GM12878 (cell line): ENCODE measurements around the gene CDH8. TPM values are rescaled to one million over a fixed set of nuclear protein-coding genes. Genes with fewer than 3 reads are reported as not detected.

Source experiments
- ATAC-seq: fragments of 200-7000 bp; cut with Tn5 transposase; 3 replicates; pipeline ENCODE4 v1.9.1; 2020; ENCODE audit warnings: mild to moderate bottlenecking, moderate library complexity
- BruUV-seq: library from RNA; stranded (reverse); fragments of 400-500 nt; replicated peaks from 2 replicates; lab custom pipeline; 2021; lab: Mats Ljungman, UMichigan
- CTCF ChIA-PET: fragments of 300-600 bp; sonication (Branson Sonifier 250); formaldehyde crosslinking; extraction: SDS; loops from one replicate; lab custom pipeline; 2021; ENCODE audit warnings: inconsistent platforms; lab: Yijun Ruan, JAX
- POLR2A ChIA-PET: fragments of 350-600 bp; formaldehyde crosslinking; extraction: SDS; loops from one replicate; lab custom pipeline; 2021; ENCODE audit warnings: inconsistent platforms; lab: Charles Lee
- RAD21 ChIA-PET: fragments of 300-600 bp; sonication (Branson Sonifier 250); formaldehyde crosslinking; loops from one replicate; lab custom pipeline; 2023; ENCODE audit warnings: antibody characterized with exemption; ENCODE audit not compliant: unreplicated experiment; lab: Charles Lee
- SMC1A ChIA-PET: fragments of 300-600 bp; sonication (Branson Sonifier 250); formaldehyde crosslinking; loops from one replicate; lab custom pipeline; 2023; ENCODE audit not compliant: unreplicated experiment, uncharacterized antibody; lab: Charles Lee
- DNase-seq: peaks from one replicate; pipeline ENCODE4 v3.0.0-alpha.2; 2011; ENCODE audit warnings: low read depth, low spot score
- FAIRE-seq: peaks from 3 replicates; lab custom pipeline; 2011; peaks lifted over from hg19 to GRCh38; lab: Jason Lieb, UNC
- H2AFZ ChIP-seq: 2 replicates; pipeline ENCODE4 v1.6.0; 2011; ENCODE audit warnings: low read depth, low read length, control low read depth; ENCODE audit not compliant: control insufficient read depth
- H3K27ac ChIP-seq: 2 replicates; pipeline ENCODE4 v1.5.1; 2011; ENCODE audit warnings: control low read depth; ENCODE audit not compliant: control insufficient read depth, insufficient read depth
- H3K27me3 ChIP-seq, 2 experiments: replicated peaks in 1 of 2; 2 replicates each; pipeline versions ENCODE4 v1.6.0 to v1.6.1; 2011; ENCODE audit warnings: low read length in 1 of 2; ENCODE audit not compliant: control insufficient read depth in 2 of 2, insufficient read depth in 2 of 2
- H3K36me3 ChIP-seq, 2 experiments: 2 replicates each; pipeline ENCODE4 v1.5.1; 2011; ENCODE audit warnings: low read length in 1 of 2; ENCODE audit not compliant: control insufficient read depth in 2 of 2, insufficient read depth in 2 of 2
- H3K4me1 ChIP-seq: 2 replicates; pipeline ENCODE4 v1.6.1; 2011; ENCODE audit warnings: mild to moderate bottlenecking, low read length, moderate library complexity, mixed read lengths; ENCODE audit not compliant: control insufficient read depth, insufficient read depth
- H3K4me2 ChIP-seq: 2 replicates; pipeline ENCODE4 v1.6.0; 2011; ENCODE audit warnings: control low read depth; ENCODE audit not compliant: control insufficient read depth, insufficient read depth
- H3K4me3 ChIP-seq: fragments of 200-600 bp; sonication (generic); 2 replicates; pipeline ENCODE4 v1.5.1; 2016
- H3K79me2 ChIP-seq: 2 replicates; pipeline ENCODE4 v1.6.0; 2011; ENCODE audit warnings: low read length; ENCODE audit not compliant: control insufficient read depth, insufficient read depth
- H3K9ac ChIP-seq: 2 replicates; pipeline ENCODE4 v1.8.0; 2011; ENCODE audit warnings: low read length, control low read depth, mixed read lengths; ENCODE audit not compliant: control insufficient read depth, insufficient read depth
- H3K9me3 ChIP-seq: replicated peaks from 3 replicates; pipeline ENCODE4 v1.5.1; 2011; ENCODE audit warnings: mild to moderate bottlenecking, low read length; ENCODE audit not compliant: control insufficient read depth, insufficient read depth
- H4K20me1 ChIP-seq: 2 replicates; pipeline ENCODE4 v1.6.0; 2011; ENCODE audit not compliant: control insufficient read depth, insufficient read depth
- BACH1 ChIP-seq: fragments of 450-650 bp; IDR thresholded peaks from 2 replicates; pipeline ENCODE4 v1.6.1; 2017; ENCODE audit warnings: mild to moderate bottlenecking, borderline replicate concordance
- HDGF ChIP-seq: fragments of 450-650 bp; IDR thresholded peaks from 2 replicates; pipeline ENCODE4 v1.6.1; 2016; ENCODE audit warnings: antibody characterized with exemption
- JUND ChIP-seq: IDR thresholded peaks from 2 replicates; pipeline ENCODE4 v1.6.1; 2012; ENCODE audit warnings: low read depth, mild to moderate bottlenecking, low read length, improper control_type of control experiment, moderate library complexity
- ZNF274 ChIP-seq: IDR thresholded peaks from one replicate; pipeline ENCODE4 v1.8.0; 2011; ENCODE audit not compliant: insufficient read length, insufficient read depth
- WGBS: methylation state at CpG from one replicate; pipeline ENCODE4 v1.1.6; 2016; ENCODE audit warnings: low lambda C conversion rate; ENCODE audit not compliant: insufficient replicate concordance, insufficient coverage; ENCODE audit errors: missing lambda C conversion rate; 5-methylcytosine and 5-hydroxymethylcytosine counted together
- in situ Hi-C: fragments of 300-500 bp; cut with MboI; formaldehyde crosslinking; loops from 9 replicates; pipeline ENCODE4 v1.14.3; 2018; ENCODE audit warnings: mixed read lengths
- intact Hi-C: fragments of 100-400 bp; cut with micrococcal nuclease; formaldehyde crosslinking; loops from one replicate; pipeline ENCODE4 v1.14.2; 2022; ENCODE audit not compliant: unreplicated experiment
- polyA plus RNA-seq, 11 experiments: library from polyadenylated mRNA; depleted of rRNA in 4 of 11; unstranded in 6 of 11; stranded (reverse) in 5 of 11; fragments of >200 nt; fragmentation: Nextera tagmentation in 4 of 11; fragmentation: Illumina TruSeq in 1 of 11; extraction: Ambion mirVana in 4 of 11; extraction: Trizol in 1 of 11; gene quantifications; 1 replicate in 1 of 11; 2 replicates in 10 of 11; pipeline versions ENCODE4 v1.2.1 to v1.2.3, GENCODE V29; 2011 to 2016; ENCODE audit warnings: inconsistent platforms in 2 of 11, missing spikeins in 2 of 11, low read depth in 1 of 11
- total RNA-seq, 4 experiments: library from RNA; depleted of rRNA in 3 of 4; stranded (reverse); fragments of >200 nt in 3 of 4; fragmentation: Illumina TruSeq in 1 of 4; extraction: Trizol in 1 of 4; gene quantifications; 2 replicates each; pipeline versions ENCODE4 v1.2.1 to v1.2.3, GENCODE V29; 2013 to 2021
- TF ChIP-seq, protein P1 (sequence below): fragments of 150-350 bp; IDR thresholded peaks from 2 replicates; pipeline ENCODE4 v1.6.1; 2016; ENCODE audit warnings: low read depth, low read length

CDH8 gene
- total and polyA plus RNA-seq, 10 of the 15 experiments (the other 5 are each of a cell fraction or from before 2014, with no cell fraction given), result 0.13 to 0.68 (median 0.25) TPM; not detected in 3

DNA sequence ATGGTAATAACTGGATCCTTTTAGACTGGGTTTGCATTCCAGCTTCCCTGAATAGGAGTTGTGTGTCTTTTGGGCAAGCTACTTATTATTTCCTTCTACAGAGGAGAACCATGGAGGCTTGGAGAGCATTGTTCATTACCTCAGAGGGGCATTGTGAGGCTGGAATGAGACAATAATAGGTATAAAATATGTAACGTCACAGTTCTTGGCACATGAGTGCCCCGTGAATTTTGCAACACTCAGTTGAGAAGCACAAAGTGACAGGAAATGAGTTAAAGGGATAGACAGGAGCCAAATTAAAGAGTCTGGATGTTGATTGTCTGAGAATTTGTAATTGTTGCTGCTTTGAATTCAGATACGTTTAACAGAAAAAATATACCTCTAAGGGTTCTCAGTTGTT lies 92.2 kb downstream of the CDH8 start:
- Histone ChIP-seq H4K20me1 (no peaks in the 10 kb centered on the region), H2AFZ (no peak overlapping the region), H3K27ac (no peak overlapping the region), H3K36me3 (no peaks in the 10 kb centered on the region), H3K9me3 (no peaks in the 10 kb centered on the region), H3K9ac (no peak overlapping the region), H3K79me2 (no peaks in the 10 kb centered on the region), H3K27me3 (no peaks in the 10 kb centered on the region), H3K4me3 (no peak overlapping the region), H3K4me2 (no peak overlapping the region), H3K4me1 (no peaks in the 10 kb centered on the region)
- BruUV-seq, result no TSS peak
- POLR2A ChIA-PET, result no interaction called here
- no peak for DNase-seq
- TF ChIP-seq BACH1 (no peak), ZNF274 (no peak), HDGF (no peak), JUND (no peak)
- TF ChIP-seq, protein P1, sequence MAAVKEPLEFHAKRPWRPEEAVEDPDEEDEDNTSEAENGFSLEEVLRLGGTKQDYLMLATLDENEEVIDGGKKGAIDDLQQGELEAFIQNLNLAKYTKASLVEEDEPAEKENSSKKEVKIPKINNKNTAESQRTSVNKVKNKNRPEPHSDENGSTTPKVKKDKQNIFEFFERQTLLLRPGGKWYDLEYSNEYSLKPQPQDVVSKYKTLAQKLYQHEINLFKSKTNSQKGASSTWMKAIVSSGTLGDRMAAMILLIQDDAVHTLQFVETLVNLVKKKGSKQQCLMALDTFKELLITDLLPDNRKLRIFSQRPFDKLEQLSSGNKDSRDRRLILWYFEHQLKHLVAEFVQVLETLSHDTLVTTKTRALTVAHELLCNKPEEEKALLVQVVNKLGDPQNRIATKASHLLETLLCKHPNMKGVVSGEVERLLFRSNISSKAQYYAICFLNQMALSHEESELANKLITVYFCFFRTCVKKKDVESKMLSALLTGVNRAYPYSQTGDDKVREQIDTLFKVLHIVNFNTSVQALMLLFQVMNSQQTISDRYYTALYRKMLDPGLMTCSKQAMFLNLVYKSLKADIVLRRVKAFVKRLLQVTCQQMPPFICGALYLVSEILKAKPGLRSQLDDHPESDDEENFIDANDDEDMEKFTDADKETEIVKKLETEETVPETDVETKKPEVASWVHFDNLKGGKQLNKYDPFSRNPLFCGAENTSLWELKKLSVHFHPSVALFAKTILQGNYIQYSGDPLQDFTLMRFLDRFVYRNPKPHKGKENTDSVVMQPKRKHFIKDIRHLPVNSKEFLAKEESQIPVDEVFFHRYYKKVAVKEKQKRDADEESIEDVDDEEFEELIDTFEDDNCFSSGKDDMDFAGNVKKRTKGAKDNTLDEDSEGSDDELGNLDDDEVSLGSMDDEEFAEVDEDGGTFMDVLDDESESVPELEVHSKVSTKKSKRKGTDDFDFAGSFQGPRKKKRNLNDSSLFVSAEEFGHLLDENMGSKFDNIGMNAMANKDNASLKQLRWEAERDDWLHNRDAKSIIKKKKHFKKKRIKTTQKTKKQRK, result no peak
- RAD21 ChIA-PET, result no interaction called here
- intact Hi-C loops, result no loop called here
- in situ Hi-C loops, result no loop called here
- 4% methylated on average over 3 of the region's 3 CpGs for WGBS
- no peak for ATAC-seq
- FAIRE-seq, result no peak
- CTCF ChIA-PET, result no interaction called here
- SMC1A ChIA-PET, result interaction anchor here (2.7 kb wide), 1 partner anchor 8 kb away, joined by 10 read pairs; no protein-coding TSS in a partner anchor
